Suprapubic skin (tissue), 4 donors: ENCODE results near the gene CLP1.

ENCODE experiments used
- EP300 ChIP-seq: sonication (generic); formaldehyde crosslinking; IDR thresholded peaks from one replicate; pipeline ENCODE4 v1.6.1; 2017; ENCODE audit warnings: antibody characterized with exemption
- POLR2A ChIP-seq, 2 donors: fragments of 450-650 bp; IDR thresholded peaks; one replicate each; pipeline ENCODE4 v1.6.1; 2017; ENCODE audit warnings: antibody characterized with exemption in 2 of 2, mild to moderate bottlenecking in 2 of 2, moderate library complexity in 2 of 2
- POLR2AphosphoS5 ChIP-seq, 3 donors: sonication (generic); formaldehyde crosslinking; IDR thresholded peaks; one replicate each; pipeline ENCODE4 v1.6.1; 2017; ENCODE audit warnings: antibody characterized with exemption in 3 of 3
- TF ChIP-seq, protein P1 (sequence below), 2 donors: fragments of 200-600 bp in 1 of 2; fragments of 450-650 bp in 1 of 2; sonication (generic) in 1 of 2; IDR thresholded peaks; one replicate each; pipeline ENCODE4 v1.5.1; 2016 to 2019; ENCODE audit warnings: antibody characterized with exemption in 2 of 2, mild to moderate bottlenecking in 1 of 2, moderate library complexity in 1 of 2

DNA sequence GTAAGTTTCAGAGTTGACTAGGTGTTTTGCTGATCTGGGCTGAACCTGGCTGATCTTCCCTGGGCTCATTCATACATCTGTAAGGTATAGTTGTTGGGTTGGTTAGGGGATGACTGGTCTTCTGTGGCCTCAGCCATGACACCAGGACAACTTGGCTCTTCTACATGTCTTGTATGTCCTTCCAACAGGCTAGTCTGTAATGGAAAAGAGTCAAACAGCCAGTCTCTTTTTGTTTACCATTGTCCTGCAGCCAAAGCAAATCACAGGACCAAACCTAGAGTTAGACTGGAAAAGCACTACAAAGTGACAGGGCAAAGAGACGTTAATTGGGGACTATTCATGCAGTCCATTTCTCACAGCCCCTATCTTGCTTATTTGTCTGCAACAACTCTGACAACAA lies 42.3 kb upstream of the CLP1 start:
- TF ChIP-seq POLR2AphosphoS5 (IDR thresholded peaks at IDR 0.05) (no peak), EP300 (no peak), POLR2A (IDR thresholded peaks at IDR 0.05) (no peak)
- TF ChIP-seq, protein P1, sequence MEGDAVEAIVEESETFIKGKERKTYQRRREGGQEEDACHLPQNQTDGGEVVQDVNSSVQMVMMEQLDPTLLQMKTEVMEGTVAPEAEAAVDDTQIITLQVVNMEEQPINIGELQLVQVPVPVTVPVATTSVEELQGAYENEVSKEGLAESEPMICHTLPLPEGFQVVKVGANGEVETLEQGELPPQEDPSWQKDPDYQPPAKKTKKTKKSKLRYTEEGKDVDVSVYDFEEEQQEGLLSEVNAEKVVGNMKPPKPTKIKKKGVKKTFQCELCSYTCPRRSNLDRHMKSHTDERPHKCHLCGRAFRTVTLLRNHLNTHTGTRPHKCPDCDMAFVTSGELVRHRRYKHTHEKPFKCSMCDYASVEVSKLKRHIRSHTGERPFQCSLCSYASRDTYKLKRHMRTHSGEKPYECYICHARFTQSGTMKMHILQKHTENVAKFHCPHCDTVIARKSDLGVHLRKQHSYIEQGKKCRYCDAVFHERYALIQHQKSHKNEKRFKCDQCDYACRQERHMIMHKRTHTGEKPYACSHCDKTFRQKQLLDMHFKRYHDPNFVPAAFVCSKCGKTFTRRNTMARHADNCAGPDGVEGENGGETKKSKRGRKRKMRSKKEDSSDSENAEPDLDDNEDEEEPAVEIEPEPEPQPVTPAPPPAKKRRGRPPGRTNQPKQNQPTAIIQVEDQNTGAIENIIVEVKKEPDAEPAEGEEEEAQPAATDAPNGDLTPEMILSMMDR (IDR thresholded peaks at IDR 0.05) = no peak
